Natural killer cell treated with Interleukin-12 subunit alpha and Interleukin-12 subunit beta and Interleukin-15 and Interleukin-18, amount 100 ng/mL, for 72 hours (primary cell): ENCODE results near the gene PLOD1. TPM values are rescaled to one million over a fixed set of nuclear protein-coding genes. Genes with fewer than 3 reads are reported as not detected.

Experiments used
- ATAC-seq, 2 donors: fragments of 150-1000 bp; cut with Tn5 transposase in 1 of 2; sonication (Bioruptor Pico), chemical (Tn5 transposase) in 1 of 2; 2 replicates each; pipeline ENCODE4 v1.10.0; 2021
- DNase-seq: peaks from one replicate; pipeline ENCODE4 v3.0.0; 2022; ENCODE audit warnings: low spot score
- H3K27ac Mint-ChIP-seq, 2 donors: 1 replicate in 1 of 2; 2 replicates in 1 of 2; pipeline ENCODE4 v1.8.0; 2022; ENCODE audit warnings: mixed read lengths in 2 of 2, mild to moderate bottlenecking in 1 of 2, moderate library complexity in 1 of 2
- H3K27me3 Mint-ChIP-seq, 2 donors: 1 replicate in 1 of 2; 2 replicates in 1 of 2; pipeline ENCODE4 v1.8.0; 2022; ENCODE audit warnings: mixed read lengths in 2 of 2
- H3K36me3 Mint-ChIP-seq: one replicate; pipeline ENCODE4 v1.8.0; 2022; ENCODE audit warnings: mixed read lengths
- H3K4me1 Mint-ChIP-seq, 2 donors: 1 replicate in 1 of 2; 2 replicates in 1 of 2; pipeline ENCODE4 v1.8.0; 2022; ENCODE audit warnings: low read depth in 2 of 2, mixed read lengths in 2 of 2, mild to moderate bottlenecking in 1 of 2
- H3K4me3 Mint-ChIP-seq: one replicate; pipeline ENCODE4 v1.8.0; 2022; ENCODE audit warnings: mixed read lengths
- H3K9me3 Mint-ChIP-seq: 2 replicates; pipeline ENCODE4 v1.8.0; 2022; ENCODE audit warnings: mixed read lengths
- total RNA-seq, 2 donors: library from RNA; stranded (reverse); gene quantifications; one replicate each; pipeline ENCODE4 v1.2.3, GENCODE V29; 2022

The PLOD1 gene
- total RNA-seq, 2 donors from 2014 or later: 50.7 to 72.4 TPM

DNA sequence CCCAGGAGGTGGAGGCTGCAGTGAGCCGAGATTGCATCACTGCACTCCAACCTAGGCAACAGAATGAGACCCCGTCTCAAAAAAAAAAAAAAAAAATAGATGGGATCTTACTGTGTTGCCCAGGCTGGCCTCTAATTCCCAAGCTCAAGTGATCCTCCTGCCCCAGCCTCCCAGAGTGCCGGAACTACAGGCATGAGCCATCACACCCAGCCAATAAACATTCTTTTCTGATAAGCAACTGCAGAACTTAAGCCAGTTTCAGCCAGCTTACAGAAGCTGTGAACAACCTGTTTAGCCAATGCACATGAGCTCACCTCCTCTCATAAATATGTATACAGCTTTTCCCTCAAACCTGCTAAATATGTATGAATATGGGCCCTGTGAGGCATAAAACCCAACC is 81.7 kb downstream of the PLOD1 start:
- H3K4me1 Mint-ChIP-seq: peaks cover 17 to 35% of the 10 kb centered on the region in 2 donors
- no peak for ATAC-seq
- H3K36me3 Mint-ChIP-seq: peaks cover 4% of the 10 kb centered on the region
- no peaks in the 10 kb centered on the region for H3K9me3 Mint-ChIP-seq
- no peak overlapping the region for H3K4me3 Mint-ChIP-seq
- no peak for DNase-seq
- H3K27ac Mint-ChIP-seq: peak overlapping the region in 1 of 2 donors; percentile 68
- H3K27me3 Mint-ChIP-seq: no peaks in the 10 kb centered on the region

DNA sequence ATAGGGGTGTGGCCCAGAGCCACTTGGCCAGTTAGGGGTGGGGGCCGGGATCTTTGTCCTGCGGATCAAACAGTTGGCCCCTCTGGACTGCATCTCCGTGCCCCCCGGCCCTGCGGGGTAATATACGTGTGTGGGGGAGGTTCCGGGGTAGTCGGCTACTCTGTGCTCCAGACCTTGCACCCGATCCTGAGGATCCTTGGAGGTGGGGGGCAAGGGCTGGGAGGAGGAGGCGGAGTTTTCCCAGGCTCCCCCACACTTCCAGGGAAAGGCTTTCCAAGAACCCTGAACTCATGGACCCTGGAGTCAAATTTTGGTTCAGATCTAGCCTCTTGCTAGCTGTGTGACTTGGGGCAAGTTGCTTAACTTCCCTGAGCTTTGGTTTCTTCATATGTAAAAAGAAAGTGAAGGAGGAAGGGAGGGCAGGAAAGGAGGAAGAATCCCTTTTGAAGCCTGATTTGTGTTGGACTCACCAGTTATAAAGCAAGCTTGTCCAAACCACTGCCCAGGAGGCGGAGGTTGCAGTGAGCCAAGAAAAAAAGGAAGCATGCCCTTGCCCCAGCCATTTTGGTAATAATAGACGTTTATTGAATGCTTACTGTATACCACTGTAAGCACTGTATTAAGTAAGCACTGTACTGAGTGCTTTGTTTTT is 85.5 kb downstream of the PLOD1 start:
- DNase-seq (no peak), ATAC-seq (no peak)
- Mint-ChIP-seq H3K27me3 (no peaks in the 10 kb centered on the region), H3K36me3 (no peaks in the 10 kb centered on the region), H3K4me1 (peaks cover 3 to 6% of the 10 kb centered on the region in 2 donors), H3K27ac (peak overlapping the region; percentile 40 to 84), H3K9me3 (no peaks in the 10 kb centered on the region), H3K4me3 (peak overlapping the region; percentile 84)

DNA sequence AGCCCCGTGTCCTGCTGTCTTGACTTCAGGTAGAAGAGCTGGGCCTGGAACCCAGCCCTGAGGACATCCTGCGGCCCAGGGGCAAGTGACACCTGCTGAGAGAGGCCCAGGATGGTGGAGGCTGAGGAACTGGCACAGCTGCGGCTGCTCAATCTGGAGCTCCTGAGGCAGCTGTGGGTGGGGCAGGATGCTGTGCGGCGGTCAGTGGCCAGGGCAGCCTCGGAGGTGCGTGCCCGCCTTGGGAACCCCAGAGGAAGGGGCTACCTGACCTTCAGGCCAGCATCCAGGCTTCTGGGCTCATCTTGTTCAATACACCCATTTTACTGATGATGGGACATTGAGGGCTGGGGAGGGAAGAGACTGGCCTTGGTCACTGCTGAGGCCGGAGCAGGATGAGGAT is 87.1 kb downstream of the PLOD1 start:
- DNase-seq (no peak), ATAC-seq (no peak)
- H3K36me3 Mint-ChIP-seq: peaks cover 3% of the 10 kb centered on the region
- H3K9me3 Mint-ChIP-seq: no peaks in the 10 kb centered on the region
- H3K27ac Mint-ChIP-seq: no peak overlapping the region
- H3K4me3 Mint-ChIP-seq: no peak overlapping the region
- H3K4me1 Mint-ChIP-seq: peaks cover 6% of the 10 kb centered on the region in 2 donors
- no peaks in the 10 kb centered on the region for H3K27me3 Mint-ChIP-seq

DNA sequence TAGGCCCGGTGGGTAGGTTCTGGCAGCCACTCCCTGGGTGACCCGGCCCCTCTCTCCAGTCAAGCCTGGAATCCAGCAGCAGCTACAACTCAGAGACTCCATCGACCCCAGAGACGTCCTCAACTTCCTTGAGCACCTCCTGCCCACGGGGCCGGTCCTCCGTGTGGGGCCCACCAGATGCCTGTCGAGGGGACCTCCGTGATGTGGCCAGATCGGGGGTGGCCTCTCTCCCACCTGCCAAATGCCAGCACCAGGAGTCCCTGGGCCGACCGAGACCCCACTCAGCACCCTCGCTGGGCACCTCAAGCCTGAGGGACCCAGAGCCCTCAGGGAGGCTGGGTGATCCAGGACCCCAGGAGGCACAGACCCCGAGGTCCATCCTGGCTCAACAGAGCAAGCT is 87.5 kb downstream of the PLOD1 start:
- no peak for DNase-seq
- no peaks in the 10 kb centered on the region for H3K9me3 Mint-ChIP-seq
- H3K4me3 Mint-ChIP-seq: no peak overlapping the region
- H3K27me3 Mint-ChIP-seq: no peaks in the 10 kb centered on the region
- ATAC-seq: no peak
- H3K36me3 Mint-ChIP-seq: peaks cover 5% of the 10 kb centered on the region
- no peak overlapping the region for H3K27ac Mint-ChIP-seq
- H3K4me1 Mint-ChIP-seq: peaks cover 6% of the 10 kb centered on the region in 2 donors

Other genes with a start within 250 kb of the PLOD1 start
- 10 to 100 TPM; 29.3 to 41.5 TPM for gene DRAXIN, start 243.0 kb upstream of the PLOD1 start, total RNA-seq
- 10 to 100 TPM; 40.3 to 52.0 TPM for gene AGTRAP, start 198.6 kb upstream of the PLOD1 start, total RNA-seq
- gene C1orf167, start 172.5 kb upstream of the PLOD1 start, total RNA-seq: not detected
- 10 to 100 TPM; 25.7 to 30.4 TPM for gene MTHFR, start 128.8 kb upstream of the PLOD1 start, total RNA-seq
- 10 to 100 TPM; 15.0 to 31.0 TPM for gene CLCN6, start 128.5 kb upstream of the PLOD1 start, total RNA-seq
- gene NPPA, start 86.9 kb upstream of the PLOD1 start, total RNA-seq: not detected
- gene NPPB, start 75.8 kb upstream of the PLOD1 start, total RNA-seq: not detected
- gene KIAA2013, start 8.3 kb upstream of the PLOD1 start, total RNA-seq: 10 to 100 TPM; 50.5 to 59.8 TPM
- 100 to 1,000 TPM in 1 of 2 donors, 10 to 100 TPM in 1; 75.2 to 101 TPM for gene MFN2, start 45.7 kb downstream of the PLOD1 start, total RNA-seq
- 100 to 1,000 TPM in 1 of 2 donors, 10 to 100 TPM in 1; 52.5 to 118 TPM for gene MIIP, start 84.8 kb downstream of the PLOD1 start, total RNA-seq
- gene TNFRSF8, start 128.6 kb downstream of the PLOD1 start, total RNA-seq: 10 to 100 TPM; 16.3 to 77.3 TPM
- 100 to 1,000 TPM; 452 to 479 TPM for gene TNFRSF1B, start 232.3 kb downstream of the PLOD1 start, total RNA-seq